GM12873 (cell line): ENCODE measurements around the gene VIP.

Experiments
- CTCF ChIP-seq: IDR thresholded peaks from 2 replicates; pipeline ENCODE4 v1.5.1; 2012; ENCODE audit warnings: low read depth, mild to moderate bottlenecking, moderate library complexity, low read length, control low read depth; ENCODE audit not compliant: insufficient read depth; ENCODE audit errors: missing control alignments

The VIP gene

DNA sequence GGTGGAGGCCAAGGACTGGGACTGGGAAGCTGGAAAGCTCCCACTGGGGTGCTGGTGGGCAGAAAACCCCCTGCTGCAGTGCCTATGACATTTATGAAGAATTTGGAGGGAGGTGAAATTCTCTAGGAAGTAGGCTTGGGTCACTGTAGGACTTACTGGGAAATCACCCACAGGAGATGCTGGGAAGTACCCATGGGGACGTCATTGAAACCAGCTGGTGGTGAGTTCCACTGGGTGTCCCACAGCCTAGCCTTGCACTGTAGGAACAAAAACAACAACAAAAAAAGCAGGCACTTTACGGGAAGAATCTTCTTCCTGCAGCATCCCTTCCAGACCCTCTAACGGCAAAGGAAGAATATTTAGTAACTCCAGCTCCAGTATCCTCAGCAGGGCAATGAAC is 26.2 kb downstream of the VIP start:
- no peak for TF ChIP-seq CTCF

GRCh38 chr6:152783217-152783878 is 32.8 kb downstream of the VIP start:
- TF ChIP-seq CTCF: no peak

- TF ChIP-seq CTCF: no peak
These were observed 44.1 kb downstream of the VIP start for GRCh38 chr6:152794696-152795095.

GRCh38 chr6:152804150-152804549 is 53.6 kb downstream of the VIP start:
- TF ChIP-seq CTCF: no peak
